Loucy (cell line): Measurements from ENCODE around the gene NKX2-3.

Source experiments
- H2AFZ ChIP-seq: fragments of 200-600 bp; sonication (generic); 2 replicates; pipeline ENCODE4 v1.6.0; 2016; ENCODE audit warnings: antibody characterized with exemption, mild to moderate bottlenecking, low read length, moderate library complexity
- H3F3A ChIP-seq: fragments of 200-600 bp; 2 replicates; pipeline ENCODE4 v1.6.0; 2016; ENCODE audit warnings: antibody characterized with exemption, low read depth, mild to moderate bottlenecking
- H3K27me3 ChIP-seq: fragments of 200-600 bp; sonication (generic); 2 replicates; pipeline ENCODE4 v1.6.1; 2014; ENCODE audit warnings: low read length, mild to moderate bottlenecking; ENCODE audit not compliant: insufficient read depth, poor library complexity, severe bottlenecking
- H3K36me3 ChIP-seq: fragments of 200-600 bp; sonication (generic); 2 replicates; pipeline ENCODE4 v1.6.1; 2016; ENCODE audit warnings: low read length; ENCODE audit not compliant: insufficient read depth
- H3K4me1 ChIP-seq: fragments of 200-600 bp; sonication (generic); 2 replicates; pipeline ENCODE4 v1.5.1; 2014; ENCODE audit warnings: low read length, mild to moderate bottlenecking; ENCODE audit not compliant: insufficient read depth, poor library complexity, severe bottlenecking
- H3K4me2 ChIP-seq: fragments of 200-600 bp; sonication (generic); 2 replicates; pipeline ENCODE4 v1.6.0; 2014; ENCODE audit warnings: antibody characterized with exemption, low read length, low read depth, mild to moderate bottlenecking; ENCODE audit not compliant: poor library complexity, severe bottlenecking
- H3K4me3 ChIP-seq: fragments of 200-600 bp; sonication (generic); 2 replicates; pipeline ENCODE4 v1.5.1; 2014; ENCODE audit warnings: low read length, mild to moderate bottlenecking, mixed read lengths; ENCODE audit not compliant: poor library complexity, severe bottlenecking
- H3K79me2 ChIP-seq: fragments of 200-600 bp; sonication (generic); 2 replicates; pipeline ENCODE4 v1.6.1; 2014; ENCODE audit warnings: low read length; ENCODE audit not compliant: insufficient read depth
- H3K9ac ChIP-seq: fragments of 200-600 bp; sonication (generic); 2 replicates; pipeline ENCODE4 v1.6.0; 2014; ENCODE audit warnings: mild to moderate bottlenecking, low read depth, low read length, moderate library complexity; ENCODE audit not compliant: poor library complexity, severe bottlenecking
- H3K9me2 ChIP-seq: fragments of 200-600 bp; sonication (generic); replicated peaks from 2 replicates; pipeline ENCODE4 v1.6.1; 2016; ENCODE audit warnings: low read depth, low read length, mixed read lengths
- H3K9me3 ChIP-seq: fragments of 200-600 bp; sonication (generic); 2 replicates; pipeline ENCODE4 v1.6.1; 2014; ENCODE audit warnings: mild to moderate bottlenecking, antibody characterized with exemption, low read length, low read depth; ENCODE audit not compliant: insufficient read depth
- H4K20me1 ChIP-seq: fragments of 200-600 bp; sonication (generic); 2 replicates; pipeline ENCODE4 v1.6.0; 2014; ENCODE audit warnings: antibody characterized with exemption, low read length, mild to moderate bottlenecking; ENCODE audit not compliant: insufficient read depth, poor library complexity, severe bottlenecking
- CTCF ChIP-seq: fragments of 200-600 bp; sonication (generic); conservative IDR thresholded peaks from 2 replicates; pipeline ENCODE4 v1.5.1; 2014; ENCODE audit warnings: mild to moderate bottlenecking, antibody characterized with exemption, low read length
- EZH2phosphoT487 ChIP-seq: fragments of 200-600 bp; IDR thresholded peaks from 2 replicates; pipeline ENCODE4 v1.6.1; 2018; ENCODE audit warnings: antibody characterized with exemption, mild to moderate bottlenecking, moderate library complexity, borderline replicate concordance

The NKX2-3 gene

GRCh38 chr10:99539120-99539519 lies 6.4 kb downstream of the NKX2-3 start:
- H3K9me3 ChIP-seq, result no peaks in the 10 kb centered on the region
- no peaks in the 10 kb centered on the region for H3K36me3 ChIP-seq
- no peak overlapping the region for H2AFZ ChIP-seq
- H3K79me2 ChIP-seq, result no peaks in the 10 kb centered on the region
- no peak overlapping the region for H3K9ac ChIP-seq
- H3K4me1 ChIP-seq, result no peaks in the 10 kb centered on the region
- TF ChIP-seq CTCF (no peak), EZH2phosphoT487 (no peak)
- H3K4me3 ChIP-seq, result no peak overlapping the region
- no peaks in the 10 kb centered on the region for H4K20me1 ChIP-seq
- no peak overlapping the region for H3K4me2 ChIP-seq
- H3K27me3 ChIP-seq, result no peaks in the 10 kb centered on the region
- H3K9me2 ChIP-seq, result no peaks in the 10 kb centered on the region
- H3F3A ChIP-seq, result no peaks in the 10 kb centered on the region

- H3K9me2 ChIP-seq, result no peaks in the 10 kb centered on the region
- H3K4me2 ChIP-seq, result no peak overlapping the region
- no peak for TF ChIP-seq EZH2phosphoT487
- TF ChIP-seq CTCF, result no peak
- H3K9me3 ChIP-seq, result no peaks in the 10 kb centered on the region
- no peaks in the 10 kb centered on the region for H3K36me3 ChIP-seq
- no peaks in the 10 kb centered on the region for H4K20me1 ChIP-seq
- no peaks in the 10 kb centered on the region for H3K27me3 ChIP-seq
- no peaks in the 10 kb centered on the region for H3F3A ChIP-seq
- no peaks in the 10 kb centered on the region for H3K79me2 ChIP-seq
- H2AFZ ChIP-seq, result no peak overlapping the region
- no peak overlapping the region for H3K4me3 ChIP-seq
- no peak overlapping the region for H3K9ac ChIP-seq
- no peaks in the 10 kb centered on the region for H3K4me1 ChIP-seq
Measured at GRCh38 chr10:99539820-99540219, 7.1 kb downstream of the NKX2-3 start.

- no peaks in the 10 kb centered on the region for H3K79me2 ChIP-seq
- no peaks in the 10 kb centered on the region for H3K27me3 ChIP-seq
- no peak overlapping the region for H3K4me2 ChIP-seq
- H3K9ac ChIP-seq, result no peak overlapping the region
- no peaks in the 10 kb centered on the region for H3K36me3 ChIP-seq
- H3K9me3 ChIP-seq, result no peaks in the 10 kb centered on the region
- no peaks in the 10 kb centered on the region for H3K4me1 ChIP-seq
- no peaks in the 10 kb centered on the region for H4K20me1 ChIP-seq
- H3K9me2 ChIP-seq, result no peaks in the 10 kb centered on the region
- no peak overlapping the region for H3K4me3 ChIP-seq
- H3F3A ChIP-seq, result no peaks in the 10 kb centered on the region
- no peak overlapping the region for H2AFZ ChIP-seq
- TF ChIP-seq CTCF (no peak), EZH2phosphoT487 (no peak)
Measured at GRCh38 chr10:99540306-99540656, 7.5 kb downstream of the NKX2-3 start.
